HL-60 (cell line): ENCODE measurements around the gene CDH5.

Experiments used
- GABPA ChIP-seq: IDR thresholded peaks from 2 replicates; pipeline ENCODE4 v1.6.1; 2012; ENCODE audit warnings: low read depth
- POLR2AphosphoS5 ChIP-seq: IDR thresholded peaks from 2 replicates; pipeline ENCODE4 v1.6.1; 2012; ENCODE audit warnings: low read depth
- SPI1 ChIP-seq: IDR thresholded peaks from 2 replicates; pipeline ENCODE4 v1.6.1; 2012; ENCODE audit warnings: low read depth, mild to moderate bottlenecking, borderline replicate concordance
- TF ChIP-seq, protein P1 (sequence below): IDR thresholded peaks from one replicate; pipeline ENCODE4 v1.5.1; 2011; ENCODE audit warnings: low read length, control low read depth, inconsistent platforms; ENCODE audit not compliant: insufficient read depth
- TF ChIP-seq, protein P2 (sequence below): IDR thresholded peaks from 2 replicates; pipeline ENCODE4 v1.6.1; 2012; ENCODE audit warnings: low read depth; ENCODE audit not compliant: insufficient replicate concordance

DNA sequence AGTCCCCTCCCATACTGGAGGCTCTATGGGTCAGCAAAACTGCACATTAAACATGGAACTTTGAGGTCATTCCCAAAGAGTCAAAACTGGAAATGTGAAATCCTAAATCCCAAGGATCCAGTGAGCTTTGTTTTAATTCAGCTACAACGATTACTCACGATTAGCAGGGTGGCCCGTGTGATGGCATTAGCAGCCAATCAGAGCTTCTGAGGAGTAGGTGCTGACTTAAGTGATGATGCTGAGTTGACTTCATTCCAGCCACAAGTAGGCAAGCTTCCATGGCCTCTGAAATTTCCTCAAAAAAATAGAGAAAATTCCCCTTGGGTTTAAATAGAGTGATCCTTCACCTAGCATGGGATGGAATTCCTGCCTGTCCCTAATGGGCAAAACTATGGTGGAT lies 32.5 kb downstream of the CDH5 start:
- TF ChIP-seq, protein P1, sequence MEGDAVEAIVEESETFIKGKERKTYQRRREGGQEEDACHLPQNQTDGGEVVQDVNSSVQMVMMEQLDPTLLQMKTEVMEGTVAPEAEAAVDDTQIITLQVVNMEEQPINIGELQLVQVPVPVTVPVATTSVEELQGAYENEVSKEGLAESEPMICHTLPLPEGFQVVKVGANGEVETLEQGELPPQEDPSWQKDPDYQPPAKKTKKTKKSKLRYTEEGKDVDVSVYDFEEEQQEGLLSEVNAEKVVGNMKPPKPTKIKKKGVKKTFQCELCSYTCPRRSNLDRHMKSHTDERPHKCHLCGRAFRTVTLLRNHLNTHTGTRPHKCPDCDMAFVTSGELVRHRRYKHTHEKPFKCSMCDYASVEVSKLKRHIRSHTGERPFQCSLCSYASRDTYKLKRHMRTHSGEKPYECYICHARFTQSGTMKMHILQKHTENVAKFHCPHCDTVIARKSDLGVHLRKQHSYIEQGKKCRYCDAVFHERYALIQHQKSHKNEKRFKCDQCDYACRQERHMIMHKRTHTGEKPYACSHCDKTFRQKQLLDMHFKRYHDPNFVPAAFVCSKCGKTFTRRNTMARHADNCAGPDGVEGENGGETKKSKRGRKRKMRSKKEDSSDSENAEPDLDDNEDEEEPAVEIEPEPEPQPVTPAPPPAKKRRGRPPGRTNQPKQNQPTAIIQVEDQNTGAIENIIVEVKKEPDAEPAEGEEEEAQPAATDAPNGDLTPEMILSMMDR = no peak
- TF ChIP-seq POLR2AphosphoS5 (no peak), GABPA (no peak), SPI1 (no peak)
- TF ChIP-seq, protein P2, sequence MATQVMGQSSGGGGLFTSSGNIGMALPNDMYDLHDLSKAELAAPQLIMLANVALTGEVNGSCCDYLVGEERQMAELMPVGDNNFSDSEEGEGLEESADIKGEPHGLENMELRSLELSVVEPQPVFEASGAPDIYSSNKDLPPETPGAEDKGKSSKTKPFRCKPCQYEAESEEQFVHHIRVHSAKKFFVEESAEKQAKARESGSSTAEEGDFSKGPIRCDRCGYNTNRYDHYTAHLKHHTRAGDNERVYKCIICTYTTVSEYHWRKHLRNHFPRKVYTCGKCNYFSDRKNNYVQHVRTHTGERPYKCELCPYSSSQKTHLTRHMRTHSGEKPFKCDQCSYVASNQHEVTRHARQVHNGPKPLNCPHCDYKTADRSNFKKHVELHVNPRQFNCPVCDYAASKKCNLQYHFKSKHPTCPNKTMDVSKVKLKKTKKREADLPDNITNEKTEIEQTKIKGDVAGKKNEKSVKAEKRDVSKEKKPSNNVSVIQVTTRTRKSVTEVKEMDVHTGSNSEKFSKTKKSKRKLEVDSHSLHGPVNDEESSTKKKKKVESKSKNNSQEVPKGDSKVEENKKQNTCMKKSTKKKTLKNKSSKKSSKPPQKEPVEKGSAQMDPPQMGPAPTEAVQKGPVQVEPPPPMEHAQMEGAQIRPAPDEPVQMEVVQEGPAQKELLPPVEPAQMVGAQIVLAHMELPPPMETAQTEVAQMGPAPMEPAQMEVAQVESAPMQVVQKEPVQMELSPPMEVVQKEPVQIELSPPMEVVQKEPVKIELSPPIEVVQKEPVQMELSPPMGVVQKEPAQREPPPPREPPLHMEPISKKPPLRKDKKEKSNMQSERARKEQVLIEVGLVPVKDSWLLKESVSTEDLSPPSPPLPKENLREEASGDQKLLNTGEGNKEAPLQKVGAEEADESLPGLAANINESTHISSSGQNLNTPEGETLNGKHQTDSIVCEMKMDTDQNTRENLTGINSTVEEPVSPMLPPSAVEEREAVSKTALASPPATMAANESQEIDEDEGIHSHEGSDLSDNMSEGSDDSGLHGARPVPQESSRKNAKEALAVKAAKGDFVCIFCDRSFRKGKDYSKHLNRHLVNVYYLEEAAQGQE = no peak
